ENCODE data around the gene TSPAN5. TPM values are rescaled to one million over a fixed set of nuclear protein-coding genes. Genes with fewer than 3 reads are reported as not detected.

The TSPAN5 gene
- total and polyA plus RNA-seq, 8 donors, result 0.23 to 2.6 (median 1.2) TPM

GRCh38 chr4:98661371-98662054 lies 3.1 kb upstream of the TSPAN5 start:
- no peak for TF ChIP-seq CTCF (IDR thresholded peaks at IDR 0.05)
- no peaks in the 10 kb centered on the region for H3K36me3 ChIP-seq
- ATAC-seq (peak; percentile 25 to 41 (median 32)), FAIRE-seq (no peak), DNase-seq (no peak)
- no peak overlapping the region for H3K27ac ChIP-seq
- peaks cover 10 to 11% (median 10%) of the 10 kb centered on the region in 3 donors for H3K4me1 ChIP-seq
- no peak overlapping the region for H3K4me3 ChIP-seq
- H3K9me3 ChIP-seq, result no peaks in the 10 kb centered on the region
- intact Hi-C loops (cut with DNase I), result no loop called here
- no peaks in the 10 kb centered on the region for H3K27me3 ChIP-seq
- whole genome bisulfite sequencing, 2 donors, result 35 to 37% methylated on average over 3 of the region's 3 CpGs

- H3K27ac ChIP-seq, result no peak overlapping the region
- no peak overlapping the region for H3K4me3 ChIP-seq
- 82 to 88% methylated on average over 7 of the region's 7 CpGs for WGBS, 2 donors
- no peaks in the 10 kb centered on the region for H3K9me3 ChIP-seq
- FAIRE-seq, result no peak
- H3K27me3 ChIP-seq, result no peaks in the 10 kb centered on the region
- intact Hi-C loops (cut with DNase I), result no loop called here
- peak in 1 of 4 donors; percentile 64 for ATAC-seq
- no peaks in the 10 kb centered on the region for H3K36me3 ChIP-seq
- H3K4me1 ChIP-seq, result peaks cover 10 to 11% (median 10%) of the 10 kb centered on the region in 3 donors
- no peak for TF ChIP-seq CTCF (IDR thresholded peaks at IDR 0.05)
- no peak for DNase-seq
Measured at GRCh38 chr4:98659741-98660462, 1.5 kb upstream of the TSPAN5 start.

GRCh38 chr4:98659106-98659592 lies 738 bp upstream of the TSPAN5 start:
- FAIRE-seq, result no peak
- H3K4me1 ChIP-seq, result peaks cover 10 to 11% (median 10%) of the 10 kb centered on the region in 3 donors
- no peak for TF ChIP-seq CTCF (IDR thresholded peaks at IDR 0.05)
- no peaks in the 10 kb centered on the region for H3K9me3 ChIP-seq
- intact Hi-C loops (cut with DNase I), result no loop called here
- DNase-seq, result no peak
- ATAC-seq, result peak in 2 of 4 donors; percentile 6 to 7
- no peaks in the 10 kb centered on the region for H3K27me3 ChIP-seq
- no peak overlapping the region for H3K27ac ChIP-seq
- 22 to 30% methylated on average over 17 of the region's 17 CpGs for WGBS, 2 donors
- H3K36me3 ChIP-seq, result no peaks in the 10 kb centered on the region
- peak overlapping the region; percentile 49 to 68 (median 57) for H3K4me3 ChIP-seq

- Histone ChIP-seq H3K4me3 (peak overlapping the region; percentile 49 to 68 (median 53)), H3K36me3 (no peaks in the 10 kb centered on the region), H3K27ac (no peak overlapping the region), H3K4me1 (peaks cover 10 to 11% (median 10%) of the 10 kb centered on the region in 3 donors), H3K9me3 (no peaks in the 10 kb centered on the region), H3K27me3 (no peaks in the 10 kb centered on the region)
- no peak for FAIRE-seq
- no peak for TF ChIP-seq CTCF (IDR thresholded peaks at IDR 0.05)
- peak in 3 of 4 donors; percentile 10 to 18 (median 14) for ATAC-seq
- intact Hi-C loops (cut with DNase I), result no loop called here
- peak in 2 of 6 donors; percentile 25 to 65 for DNase-seq
- WGBS, 2 donors, result 1% methylated on average over 46 of the region's 46 CpGs
Measured at GRCh38 chr4:98657531-98658286, 702 bp downstream of the TSPAN5 start.

All from pancreas (tissue), 10 donors.